NCI-H1436 treated with DMSO at 0.1 percent for 48 hours (cell line): Measurements from ENCODE around the gene GLOD4.
"Not testable (repeated sequence)": the region's sequence is repeated elsewhere in the genome, so short reads cannot be mapped to it uniquely, and the experiment has no call there.

Experiments
- DNase-seq: peaks from one replicate; lab custom pipeline; 2025; lab: John Stamatoyannopoulos, UW

The GLOD4 gene

GRCh38 chr17:774313-774584 is 7.8 kb downstream of the GLOD4 start:
- no peak for DNase-seq

GRCh38 chr17:773467-774312 is 8.4 kb downstream of the GLOD4 start:
- no peak for DNase-seq

GRCh38 chr17:773016-773415 is 9.1 kb downstream of the GLOD4 start:
- DNase-seq = no peak

- DNase-seq = no peak
Observed at GRCh38 chr17:767076-767475, 15.0 kb downstream of the GLOD4 start.

- DNase-seq = no peak
Observed at GRCh38 chr17:760371-760770, 21.7 kb downstream of the GLOD4 start.

GRCh38 chr17:759964-760363 is 22.1 kb downstream of the GLOD4 start:
- no peak for DNase-seq

- not testable (repeated sequence) for DNase-seq
Observed at GRCh38 chr17:756010-756567, 26.0 kb downstream of the GLOD4 start.

- not testable (repeated sequence) for DNase-seq
Observed at GRCh38 chr17:755319-755961, 26.6 kb downstream of the GLOD4 start.

GRCh38 chr17:753418-753817 is 28.7 kb downstream of the GLOD4 start:
- DNase-seq = no peak

- no peak for DNase-seq
Observed at GRCh38 chr17:752620-753219, 29.4 kb downstream of the GLOD4 start.

- DNase-seq = no peak
Observed at GRCh38 chr17:752002-752619, 30.0 kb downstream of the GLOD4 start, which contains the start of gene GEMIN4. GEMIN4 (minus strand) TSS chr17:752264; CDS start chr17:752142, 122 bp downstream.

- no peak for DNase-seq
Observed at GRCh38 chr17:751269-752001, 30.6 kb downstream of the GLOD4 start.

- DNase-seq = no peak
Observed at GRCh38 chr17:750431-751037, 31.5 kb downstream of the GLOD4 start.

GRCh38 chr17:749359-749758 is 32.7 kb downstream of the GLOD4 start:
- not testable (repeated sequence) for DNase-seq

GRCh38 chr17:748604-749003 is 33.5 kb downstream of the GLOD4 start:
- not testable (repeated sequence) for DNase-seq

- no peak for DNase-seq
Observed at GRCh38 chr17:746783-747629, 35.1 kb downstream of the GLOD4 start.

- DNase-seq = no peak
Observed at GRCh38 chr17:746181-746580, 35.9 kb downstream of the GLOD4 start.

GRCh38 chr17:745406-745805 is 36.7 kb downstream of the GLOD4 start:
- no peak for DNase-seq

- DNase-seq = no peak
Observed at GRCh38 chr17:744937-745336, 37.1 kb downstream of the GLOD4 start.

GRCh38 chr17:743139-743538 is 38.9 kb downstream of the GLOD4 start:
- DNase-seq = no peak
